Trophoblast cell (in vitro differentiated cells and primary cell): Measurements from ENCODE around the gene ASPSCR1.

ENCODE experiments used
- DNase-seq, 2 donors: peaks; one replicate each; pipeline ENCODE4 v3.0.0-alpha.2; 2016
- H2AFZ ChIP-seq: 2 replicates; pipeline ENCODE4 v1.6.1; 2013; ENCODE audit warnings: low read length, moderate library complexity, mild to moderate bottlenecking; ENCODE audit not compliant: insufficient read depth, poor library complexity
- H2AK5ac ChIP-seq: 2 replicates; pipeline ENCODE4 v1.6.1; 2013; ENCODE audit warnings: mild to moderate bottlenecking, low read length
- H2BK120ac ChIP-seq: 2 replicates; pipeline ENCODE4 v1.6.1; 2013; ENCODE audit warnings: low read length, mild to moderate bottlenecking, moderate library complexity; ENCODE audit not compliant: insufficient read depth, poor library complexity
- H2BK12ac ChIP-seq: 2 replicates; pipeline ENCODE4 v1.6.1; 2013; ENCODE audit warnings: mild to moderate bottlenecking, low read length, moderate library complexity
- H2BK5ac ChIP-seq: 2 replicates; pipeline ENCODE4 v1.6.1; 2013; ENCODE audit warnings: low read length, low read depth, moderate library complexity, mild to moderate bottlenecking; ENCODE audit not compliant: poor library complexity
- H3K14ac ChIP-seq: 2 replicates; pipeline ENCODE4 v1.6.1; 2013; ENCODE audit warnings: mild to moderate bottlenecking, low read length
- H3K18ac ChIP-seq: 2 replicates; pipeline ENCODE4 v1.6.1; 2013; ENCODE audit warnings: mild to moderate bottlenecking, low read length
- H3K23ac ChIP-seq: 2 replicates; pipeline ENCODE4 v1.6.1; 2013; ENCODE audit warnings: low read length
- H3K27ac ChIP-seq: 2 replicates; pipeline ENCODE4 v1.5.1; 2013; ENCODE audit warnings: low read depth, mild to moderate bottlenecking, inconsistent platforms, low read length, moderate library complexity
- H3K27me3 ChIP-seq: 2 replicates; pipeline ENCODE4 v1.6.1; 2013; ENCODE audit warnings: inconsistent platforms, mild to moderate bottlenecking, low read length, moderate library complexity; ENCODE audit not compliant: insufficient read depth
- H3K36me3 ChIP-seq, 2 experiments: 1 replicate in 1 of 2; 2 replicates in 1 of 2; pipeline ENCODE4 v1.6.1; 2013; ENCODE audit warnings: low read length in 2 of 2, mild to moderate bottlenecking in 2 of 2, moderate library complexity in 1 of 2; ENCODE audit not compliant: insufficient read depth in 2 of 2, control insufficient read depth in 1 of 2
- H3K4ac ChIP-seq: 2 replicates; pipeline ENCODE4 v1.6.1; 2013; ENCODE audit warnings: low read depth, mild to moderate bottlenecking, low read length, moderate library complexity
- H3K4me1 ChIP-seq, 2 experiments: 1 replicate in 1 of 2; 2 replicates in 1 of 2; pipeline ENCODE4 v1.6.1; 2013; ENCODE audit warnings: low read length in 2 of 2, mild to moderate bottlenecking in 2 of 2, moderate library complexity in 1 of 2; ENCODE audit not compliant: insufficient read depth in 2 of 2, control insufficient read depth in 1 of 2
- H3K4me2 ChIP-seq: 2 replicates; pipeline ENCODE4 v1.6.1; 2013; ENCODE audit warnings: inconsistent platforms, mild to moderate bottlenecking, low read length, moderate library complexity
- H3K4me3 ChIP-seq: 2 replicates; pipeline ENCODE4 v1.5.1; 2013; ENCODE audit warnings: mild to moderate bottlenecking, low read depth, low read length, inconsistent platforms
- H3K79me1 ChIP-seq: one replicate; pipeline ENCODE4 v1.6.1; 2013; ENCODE audit warnings: low read length
- H3K79me2 ChIP-seq: 2 replicates; pipeline ENCODE4 v1.6.1; 2013; ENCODE audit warnings: low read length, mild to moderate bottlenecking; ENCODE audit not compliant: control insufficient read depth, insufficient read depth, poor library complexity
- H3K9ac ChIP-seq: 2 replicates; pipeline ENCODE4 v1.6.1; 2013; ENCODE audit warnings: mild to moderate bottlenecking, low read length
- H3K9me3 ChIP-seq: 2 replicates; pipeline ENCODE4 v1.6.1; 2013; ENCODE audit warnings: low read depth, mild to moderate bottlenecking, control low read depth, inconsistent platforms, low read length; ENCODE audit not compliant: insufficient read depth
- H4K12ac ChIP-seq: 2 replicates; pipeline ENCODE4 v1.6.1; 2013; ENCODE audit warnings: low read depth, mild to moderate bottlenecking, low read length, moderate library complexity
- H4K8ac ChIP-seq: 2 replicates; pipeline ENCODE4 v1.6.1; 2013; ENCODE audit warnings: low read depth, mild to moderate bottlenecking, low read length, moderate library complexity
- H4K91ac ChIP-seq: one replicate; pipeline ENCODE4 v1.6.1; 2013; ENCODE audit warnings: low read depth, mild to moderate bottlenecking, low read length, moderate library complexity
- WGBS: extraction: QIAGEN DNeasy Blood & Tissue Kit; methylation state at CpG from one replicate; pipeline ENCODE4 v1.1.7; 2013; ENCODE audit warnings: missing lambda C conversion rate; ENCODE audit not compliant: insufficient read length, insufficient coverage; ENCODE audit errors: extremely low coverage; 5-methylcytosine and 5-hydroxymethylcytosine counted together

Gene ASPSCR1

GRCh38 chr17:82048571-82048971 lies 71.1 kb downstream of the ASPSCR1 start:
- Histone ChIP-seq H4K91ac (no peak overlapping the region), H4K8ac (no peak overlapping the region), H3K9ac (no peak overlapping the region), H3K23ac (no peak overlapping the region), H2BK120ac (no peak overlapping the region), H2BK5ac (no peak overlapping the region), H2BK12ac (no peak overlapping the region), H3K4me3 (no peak overlapping the region), H3K18ac (no peak overlapping the region), H3K14ac (no peak overlapping the region), H3K27ac (no peak overlapping the region), H3K4me1 (peaks cover 14 to 15% of the 10 kb centered on the region in 2 experiments), H4K12ac (no peak overlapping the region), H2AFZ (no peak overlapping the region), H3K27me3 (no peaks in the 10 kb centered on the region), H3K4ac (no peak overlapping the region), H2AK5ac (no peak overlapping the region), H3K79me2 (peaks cover 9% of the 10 kb centered on the region), H3K36me3 (peaks cover 35 to 41% of the 10 kb centered on the region in 2 experiments), H3K4me2 (no peak overlapping the region), H3K9me3 (peaks cover 7% of the 10 kb centered on the region), H3K79me1 (peaks cover 4% of the 10 kb centered on the region)
- DNase-seq = no peak
- no CpG with 5 or more reads among the region's 20 CpGs for WGBS

GRCh38 chr17:82049106-82049505 lies 71.7 kb downstream of the ASPSCR1 start:
- Histone ChIP-seq H3K36me3 (peaks cover 41 to 46% of the 10 kb centered on the region in 2 experiments), H2BK12ac (no peak overlapping the region), H3K4ac (no peak overlapping the region), H3K18ac (no peak overlapping the region), H3K79me1 (peaks cover 4% of the 10 kb centered on the region), H4K91ac (no peak overlapping the region), H3K4me1 (peaks cover 14 to 15% of the 10 kb centered on the region in 2 experiments), H3K9ac (no peak overlapping the region), H2BK5ac (no peak overlapping the region), H3K9me3 (peaks cover 7% of the 10 kb centered on the region), H3K27me3 (no peaks in the 10 kb centered on the region), H3K27ac (no peak overlapping the region), H3K23ac (no peak overlapping the region), H2AK5ac (no peak overlapping the region), H3K4me3 (no peak overlapping the region), H4K12ac (no peak overlapping the region), H3K4me2 (no peak overlapping the region), H2BK120ac (no peak overlapping the region), H3K14ac (no peak overlapping the region), H4K8ac (no peak overlapping the region), H2AFZ (no peak overlapping the region), H3K79me2 (peaks cover 9% of the 10 kb centered on the region)
- DNase-seq = no peak
- no CpG with 5 or more reads among the region's 8 CpGs for WGBS

GRCh38 chr17:82049521-82049971 lies 72.1 kb downstream of the ASPSCR1 start:
- Histone ChIP-seq H2BK12ac (no peak overlapping the region), H3K79me2 (peaks cover 9% of the 10 kb centered on the region), H3K79me1 (peaks cover 4% of the 10 kb centered on the region), H3K4me1 (peaks cover 14 to 15% of the 10 kb centered on the region in 2 experiments), H4K8ac (no peak overlapping the region), H2AFZ (no peak overlapping the region), H3K36me3 (peaks cover 45 to 50% of the 10 kb centered on the region in 2 experiments), H3K27me3 (no peaks in the 10 kb centered on the region), H4K91ac (no peak overlapping the region), H3K14ac (no peak overlapping the region), H3K4ac (no peak overlapping the region), H3K4me2 (no peak overlapping the region), H3K9ac (no peak overlapping the region), H4K12ac (no peak overlapping the region), H3K4me3 (no peak overlapping the region), H3K27ac (no peak overlapping the region), H3K18ac (no peak overlapping the region), H2BK5ac (no peak overlapping the region), H3K23ac (no peak overlapping the region), H3K9me3 (peaks cover 7% of the 10 kb centered on the region), H2BK120ac (no peak overlapping the region), H2AK5ac (no peak overlapping the region)
- WGBS = no CpG with 5 or more reads among the region's 16 CpGs
- DNase-seq = no peak

GRCh38 chr17:82050152-82050760 lies 72.8 kb downstream of the ASPSCR1 start:
- Histone ChIP-seq H3K23ac (no peak overlapping the region), H3K36me3 (peaks cover 52 to 57% of the 10 kb centered on the region in 2 experiments), H4K8ac (no peak overlapping the region), H3K79me1 (peaks cover 4% of the 10 kb centered on the region), H2BK5ac (no peak overlapping the region), H2BK120ac (no peak overlapping the region), H2AFZ (no peak overlapping the region), H3K18ac (peak overlapping the region; percentile 28), H4K91ac (peak overlapping the region; percentile 12), H3K14ac (no peak overlapping the region), H3K9me3 (peaks cover 7% of the 10 kb centered on the region), H3K9ac (no peak overlapping the region), H3K27ac (no peak overlapping the region), H4K12ac (no peak overlapping the region), H3K4me1 (peaks cover 14 to 15% of the 10 kb centered on the region in 2 experiments), H2AK5ac (peak overlapping the region; percentile 3), H3K79me2 (peaks cover 9% of the 10 kb centered on the region), H3K4me3 (peak overlapping the region; percentile 86), H3K27me3 (no peaks in the 10 kb centered on the region), H2BK12ac (no peak overlapping the region), H3K4ac (no peak overlapping the region), H3K4me2 (peak overlapping the region; percentile 74)
- no peak for DNase-seq
- WGBS = no CpG with 5 or more reads among the region's 28 CpGs
